Fibroblast of lung (primary cell): ENCODE measurements around the gene TBC1D22A. TPM values are rescaled to one million over a fixed set of nuclear protein-coding genes. Genes with fewer than 3 reads are reported as not detected.

Experiments
- DNase-seq, 2 donors: peaks; one replicate each; pipeline versions ENCODE4 v3.0.0 to v3.0.0-alpha.2; 2010; ENCODE audit warnings: low read depth in 2 of 2
- H2AFZ ChIP-seq: 2 replicates; pipeline ENCODE4 v1.5.1; 2012; ENCODE audit warnings: low read length, control low read depth, inconsistent platforms
- H3K27ac ChIP-seq: 2 replicates; pipeline ENCODE4 v1.5.1; 2011; ENCODE audit warnings: low read length, control low read depth; ENCODE audit not compliant: insufficient read depth
- H3K27me3 ChIP-seq: 2 replicates; pipeline ENCODE4 v1.5.1; 2011; ENCODE audit warnings: mild to moderate bottlenecking, low read length; ENCODE audit not compliant: control insufficient read depth, insufficient read depth
- H3K36me3 ChIP-seq: 2 replicates; pipeline ENCODE4 v1.5.1; 2011; ENCODE audit warnings: low read length; ENCODE audit not compliant: control insufficient read depth, insufficient read depth
- H3K4me1 ChIP-seq: 2 replicates; pipeline ENCODE4 v1.5.1; 2011; ENCODE audit warnings: low read length; ENCODE audit not compliant: control insufficient read depth, insufficient read depth; ENCODE audit errors: extremely low read depth
- H3K4me2 ChIP-seq: 2 replicates; pipeline ENCODE4 v1.5.1; 2011; ENCODE audit warnings: low read length, control low read depth; ENCODE audit not compliant: insufficient read depth; ENCODE audit errors: extremely low read depth
- H3K4me3 ChIP-seq, 4 experiments: fragments of 200-600 bp in 1 of 4; sonication (generic) in 1 of 4; replicated peaks in 1 of 4; 2 replicates each; pipeline ENCODE4 v1.5.1; 2011 to 2016; ENCODE audit warnings: low read length in 4 of 4, low read depth in 3 of 4, mild to moderate bottlenecking in 3 of 4, control low read depth in 2 of 4, inconsistent platforms in 1 of 4, mixed read lengths in 1 of 4; ENCODE audit not compliant: insufficient read depth in 1 of 4; ENCODE audit errors: control extremely low read depth in 1 of 4
- H3K79me2 ChIP-seq: 2 replicates; pipeline ENCODE4 v1.5.1; 2012; ENCODE audit warnings: mild to moderate bottlenecking, low read length, inconsistent platforms; ENCODE audit not compliant: control insufficient read depth, insufficient read depth
- H3K9ac ChIP-seq: 2 replicates; pipeline ENCODE4 v1.5.1; 2011; ENCODE audit warnings: mild to moderate bottlenecking, low read length, control low read depth; ENCODE audit not compliant: insufficient read depth
- H3K9me3 ChIP-seq: 2 replicates; pipeline ENCODE4 v1.5.1; 2012; ENCODE audit warnings: low read depth, low read length; ENCODE audit not compliant: control insufficient read depth, insufficient read depth
- H4K20me1 ChIP-seq: 2 replicates; pipeline ENCODE4 v1.5.1; 2011; ENCODE audit warnings: low read length; ENCODE audit not compliant: control insufficient read depth, insufficient read depth; ENCODE audit errors: extremely low read depth
- EZH2 ChIP-seq: IDR thresholded peaks from 2 replicates; pipeline ENCODE4 v1.5.1; 2012; ENCODE audit warnings: low read length, control low read depth, mild to moderate bottlenecking; ENCODE audit errors: missing control alignments
- polyA plus RNA-seq, 2 donors: library from polyadenylated mRNA; depleted of rRNA in 1 of 2; stranded (reverse) in 1 of 2; unstranded in 1 of 2; fragments of >200 nt; gene quantifications; 2 replicates each; pipeline ENCODE4 v1.2.1, GENCODE V29; 2011 to 2012; ENCODE audit warnings: missing spikeins in 1 of 2
- total RNA-seq: library from RNA; depleted of rRNA; stranded (reverse); fragments of >200 nt; gene quantifications from 2 replicates; pipeline ENCODE4 v1.2.1, GENCODE V29; 2014
- TF ChIP-seq, protein P1 (sequence below), 2 donors: IDR thresholded peaks in 1 of 2; conservative IDR thresholded peaks in 1 of 2; 1 replicate in 1 of 2; 2 replicates in 1 of 2; pipeline ENCODE4 v1.5.1; 2011 to 2012; ENCODE audit warnings: low read length in 2 of 2, control low read depth in 1 of 2, inconsistent platforms in 1 of 2, low read depth in 1 of 2, mild to moderate bottlenecking in 1 of 2

TBC1D22A gene
- total and polyA plus RNA-seq, 2 donors (not counting 1 experiment from before 2014, with no cell fraction given): 11.6 to 17.6 TPM

- Histone ChIP-seq H3K9ac (no peak overlapping the region), H3K79me2 (no peaks in the 10 kb centered on the region), H3K36me3 (no peaks in the 10 kb centered on the region), H3K27me3 (no peaks in the 10 kb centered on the region), H2AFZ (no peak overlapping the region), H3K9me3 (no peaks in the 10 kb centered on the region), H3K27ac (no peak overlapping the region), H3K4me2 (no peak overlapping the region), H3K4me1 (no peaks in the 10 kb centered on the region), H3K4me3 (no peak overlapping the region), H4K20me1 (no peaks in the 10 kb centered on the region)
- TF ChIP-seq, protein P1, sequence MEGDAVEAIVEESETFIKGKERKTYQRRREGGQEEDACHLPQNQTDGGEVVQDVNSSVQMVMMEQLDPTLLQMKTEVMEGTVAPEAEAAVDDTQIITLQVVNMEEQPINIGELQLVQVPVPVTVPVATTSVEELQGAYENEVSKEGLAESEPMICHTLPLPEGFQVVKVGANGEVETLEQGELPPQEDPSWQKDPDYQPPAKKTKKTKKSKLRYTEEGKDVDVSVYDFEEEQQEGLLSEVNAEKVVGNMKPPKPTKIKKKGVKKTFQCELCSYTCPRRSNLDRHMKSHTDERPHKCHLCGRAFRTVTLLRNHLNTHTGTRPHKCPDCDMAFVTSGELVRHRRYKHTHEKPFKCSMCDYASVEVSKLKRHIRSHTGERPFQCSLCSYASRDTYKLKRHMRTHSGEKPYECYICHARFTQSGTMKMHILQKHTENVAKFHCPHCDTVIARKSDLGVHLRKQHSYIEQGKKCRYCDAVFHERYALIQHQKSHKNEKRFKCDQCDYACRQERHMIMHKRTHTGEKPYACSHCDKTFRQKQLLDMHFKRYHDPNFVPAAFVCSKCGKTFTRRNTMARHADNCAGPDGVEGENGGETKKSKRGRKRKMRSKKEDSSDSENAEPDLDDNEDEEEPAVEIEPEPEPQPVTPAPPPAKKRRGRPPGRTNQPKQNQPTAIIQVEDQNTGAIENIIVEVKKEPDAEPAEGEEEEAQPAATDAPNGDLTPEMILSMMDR (conservative IDR thresholded peaks at IDR 0.05 in 1 of 2, IDR thresholded peaks at IDR 0.05 in 1 of 2; ENCODE audit: low read depth in 1 of 2, low read length in 2 of 2): no peak
- TF ChIP-seq EZH2: no peak
- DNase-seq: no peak
These were observed 235.0 kb downstream of the TBC1D22A start for GRCh38 chr22:46997311-46997970.

DNA sequence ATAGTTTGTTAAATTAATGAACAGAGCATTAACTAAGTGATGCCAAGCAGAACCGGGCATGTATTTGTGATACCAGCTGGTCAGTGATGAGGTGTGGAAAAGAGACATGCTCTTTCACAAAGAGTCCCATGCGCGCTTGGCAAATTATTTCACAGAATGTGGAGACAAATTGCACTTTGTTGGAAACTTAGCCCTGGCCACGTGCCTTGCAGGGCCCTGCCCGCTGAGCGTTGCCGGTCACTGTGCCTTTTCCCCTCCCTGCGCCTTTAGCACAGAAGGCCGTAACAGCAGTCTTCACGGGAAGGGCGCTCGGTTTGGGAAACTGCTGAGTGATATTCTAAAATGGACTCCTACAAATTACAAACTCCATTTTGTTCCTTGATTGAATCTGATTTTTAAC lies 235.9 kb downstream of the TBC1D22A start:
- Histone ChIP-seq H3K27me3 (no peaks in the 10 kb centered on the region), H3K4me1 (no peaks in the 10 kb centered on the region), H3K4me3 (no peak overlapping the region), H3K4me2 (no peak overlapping the region), H3K9me3 (no peaks in the 10 kb centered on the region), H2AFZ (no peak overlapping the region), H3K79me2 (no peaks in the 10 kb centered on the region), H4K20me1 (no peaks in the 10 kb centered on the region), H3K27ac (no peak overlapping the region), H3K9ac (no peak overlapping the region), H3K36me3 (no peaks in the 10 kb centered on the region)
- no peak for DNase-seq
- TF ChIP-seq EZH2: no peak
- TF ChIP-seq, protein P1 (conservative IDR thresholded peaks at IDR 0.05 in 1 of 2, IDR thresholded peaks at IDR 0.05 in 1 of 2; ENCODE audit: low read depth in 1 of 2, low read length in 2 of 2): no peak

DNA sequence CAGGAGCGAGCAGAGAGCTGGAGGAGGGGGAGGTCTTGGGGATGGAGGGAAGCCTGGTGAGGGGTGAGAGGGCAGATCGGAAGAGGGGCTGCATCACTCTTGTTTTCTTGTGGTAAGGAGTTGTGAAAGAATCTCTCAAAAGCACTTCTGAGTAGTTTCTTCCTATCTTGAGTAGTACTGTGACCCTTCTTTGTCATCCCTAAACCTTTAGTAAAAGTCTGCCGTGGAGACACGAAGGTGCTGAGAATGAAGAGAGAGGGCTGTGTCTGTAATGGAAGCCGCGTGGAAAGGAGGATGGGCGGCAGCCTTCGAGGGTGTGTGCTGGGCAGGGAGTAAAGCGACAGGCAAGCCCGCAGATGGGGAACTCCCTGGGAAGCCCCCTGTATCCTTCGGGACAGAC lies 237.8 kb downstream of the TBC1D22A start:
- no peaks in the 10 kb centered on the region for H3K27me3 ChIP-seq
- H3K4me1 ChIP-seq: no peaks in the 10 kb centered on the region
- no peaks in the 10 kb centered on the region for H3K79me2 ChIP-seq
- H3K9me3 ChIP-seq: no peaks in the 10 kb centered on the region
- no peaks in the 10 kb centered on the region for H3K36me3 ChIP-seq
- H3K27ac ChIP-seq: no peak overlapping the region
- DNase-seq: no peak
- H3K9ac ChIP-seq: no peak overlapping the region
- H3K4me3 ChIP-seq: no peak overlapping the region
- no peak overlapping the region for H3K4me2 ChIP-seq
- no peak overlapping the region for H2AFZ ChIP-seq
- no peak for TF ChIP-seq EZH2
- TF ChIP-seq, protein P1 (conservative IDR thresholded peaks at IDR 0.05 in 1 of 2, IDR thresholded peaks at IDR 0.05 in 1 of 2; ENCODE audit: low read depth in 1 of 2, low read length in 2 of 2): no peak
- no peaks in the 10 kb centered on the region for H4K20me1 ChIP-seq
